GM21390 (cell line): Measurements from ENCODE around the gene RFX1.
"Not testable (repeated sequence)": the region's sequence is repeated elsewhere in the genome, so short reads cannot be mapped to it uniquely, and the experiment has no call there.

ENCODE experiments used
- ATAC-seq: cut with Tn5 transposase; IDR thresholded peaks from one replicate; pipeline ENCODE4 v1.9.1; 2021; ENCODE audit not compliant: unreplicated experiment

The RFX1 gene

GRCh38 chr19:13979686-13980085 is 26.4 kb downstream of the RFX1 start:
- ATAC-seq = no peak

DNA sequence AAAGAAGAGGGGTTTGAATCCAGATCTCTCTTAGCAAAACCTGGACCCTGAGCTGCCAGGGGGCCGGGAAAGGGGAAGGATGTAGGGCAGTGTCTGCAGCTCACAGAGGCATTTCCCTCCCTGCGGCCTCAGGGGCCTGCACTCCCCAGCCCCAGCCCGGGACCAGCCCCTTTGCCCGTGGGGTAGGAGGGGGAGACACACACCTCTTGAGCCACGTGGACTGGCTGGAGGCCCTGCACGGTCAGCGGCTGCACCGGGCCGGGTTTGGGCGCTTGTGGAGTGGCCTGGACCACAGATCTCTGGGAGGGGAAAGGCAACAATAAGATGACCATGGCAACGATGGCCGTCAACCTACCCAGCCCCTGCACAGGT is 26.9 kb downstream of the RFX1 start:
- ATAC-seq = no peak

DNA sequence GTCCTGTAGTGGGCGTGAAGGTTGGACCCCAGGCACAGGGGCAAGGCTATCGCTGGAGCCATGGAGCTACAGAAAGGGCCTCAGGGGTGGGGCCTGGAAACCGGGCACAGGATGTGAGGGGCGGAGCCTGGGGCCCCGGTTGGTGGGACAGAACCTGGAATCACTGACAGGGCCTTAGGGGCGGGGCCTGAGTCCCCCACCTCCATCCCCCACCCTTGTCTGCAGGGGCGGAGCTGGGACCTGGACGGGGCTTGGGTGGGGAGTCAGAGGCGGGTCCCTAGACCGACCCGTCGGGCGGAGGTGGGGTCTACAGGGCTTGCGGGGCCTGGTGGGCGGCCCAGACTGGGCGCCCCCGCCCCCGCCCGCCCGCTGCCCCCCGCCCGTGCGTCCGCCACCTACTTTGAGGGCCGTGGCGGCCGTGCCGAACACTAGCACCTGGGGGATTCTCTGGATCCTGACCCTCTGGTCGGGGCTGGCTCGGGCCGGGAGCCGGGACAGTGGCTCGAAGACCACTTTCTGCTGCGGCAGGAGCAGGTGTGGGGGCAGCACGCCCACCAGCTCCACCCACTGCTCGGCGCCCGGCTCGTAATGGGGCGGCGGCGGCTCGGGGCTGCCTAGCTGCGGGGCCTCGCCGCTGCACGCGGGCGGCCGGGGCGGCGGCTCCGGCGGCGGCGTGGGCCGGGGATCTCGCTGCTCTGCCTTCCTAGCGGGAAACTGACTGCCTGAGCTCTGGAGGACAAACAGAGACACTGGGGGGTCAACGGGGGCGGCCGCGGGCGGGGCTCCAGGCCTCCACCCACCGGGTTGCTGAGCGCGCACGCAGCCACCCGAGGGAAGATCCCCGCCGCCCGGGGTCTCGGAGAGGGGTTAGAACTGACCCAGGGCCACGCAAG is 27.5 kb downstream of the RFX1 start:
- ATAC-seq = no peak

DNA sequence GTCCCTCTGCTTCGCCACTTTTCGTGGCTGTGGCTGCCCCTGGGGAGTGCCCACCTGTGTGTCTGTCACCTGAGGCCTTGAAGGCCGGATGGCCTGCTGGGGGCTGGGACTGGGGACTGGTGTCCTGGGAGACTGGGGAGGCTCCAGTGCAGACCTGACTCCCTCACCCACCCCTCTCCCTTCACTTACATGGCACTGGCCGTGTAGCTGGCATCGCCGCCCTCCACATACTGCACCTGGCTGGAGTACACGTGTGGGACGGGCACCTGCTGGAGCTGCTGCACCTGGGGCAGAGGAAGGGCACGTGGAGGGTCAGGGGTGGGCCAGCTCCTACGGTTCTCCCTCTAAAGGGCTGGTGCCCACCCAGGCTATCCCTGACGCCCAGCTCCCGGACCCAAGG is 28.3 kb downstream of the RFX1 start:
- no peak for ATAC-seq

- ATAC-seq = no peak
These were observed 29.7 kb downstream of the RFX1 start for GRCh38 chr19:13976446-13976845.

- ATAC-seq = no peak
These were observed 30.2 kb downstream of the RFX1 start for GRCh38 chr19:13975870-13976269.

DNA sequence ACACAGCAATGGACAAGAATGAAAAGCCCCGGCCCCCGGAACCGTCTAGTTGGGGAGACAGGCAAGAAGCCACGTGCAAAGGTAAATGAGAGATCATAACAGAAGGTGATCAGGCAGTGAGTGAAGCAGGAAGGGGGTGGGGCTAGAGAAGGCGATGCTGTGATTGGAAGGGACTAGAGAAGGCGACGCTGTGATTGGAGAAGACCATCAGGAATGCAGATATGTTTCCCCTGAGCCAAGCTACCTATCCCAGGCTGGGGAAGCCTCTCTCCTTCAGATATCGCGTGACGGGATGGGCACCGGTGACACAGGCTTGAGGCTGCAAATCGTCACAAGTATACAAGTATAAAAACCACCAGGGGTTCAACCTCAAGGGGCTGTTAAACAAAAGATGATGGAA is 32.0 kb downstream of the RFX1 start:
- no peak for ATAC-seq

- ATAC-seq = not testable (repeated sequence)
These were observed 32.6 kb downstream of the RFX1 start for GRCh38 chr19:13973479-13973878.

DNA sequence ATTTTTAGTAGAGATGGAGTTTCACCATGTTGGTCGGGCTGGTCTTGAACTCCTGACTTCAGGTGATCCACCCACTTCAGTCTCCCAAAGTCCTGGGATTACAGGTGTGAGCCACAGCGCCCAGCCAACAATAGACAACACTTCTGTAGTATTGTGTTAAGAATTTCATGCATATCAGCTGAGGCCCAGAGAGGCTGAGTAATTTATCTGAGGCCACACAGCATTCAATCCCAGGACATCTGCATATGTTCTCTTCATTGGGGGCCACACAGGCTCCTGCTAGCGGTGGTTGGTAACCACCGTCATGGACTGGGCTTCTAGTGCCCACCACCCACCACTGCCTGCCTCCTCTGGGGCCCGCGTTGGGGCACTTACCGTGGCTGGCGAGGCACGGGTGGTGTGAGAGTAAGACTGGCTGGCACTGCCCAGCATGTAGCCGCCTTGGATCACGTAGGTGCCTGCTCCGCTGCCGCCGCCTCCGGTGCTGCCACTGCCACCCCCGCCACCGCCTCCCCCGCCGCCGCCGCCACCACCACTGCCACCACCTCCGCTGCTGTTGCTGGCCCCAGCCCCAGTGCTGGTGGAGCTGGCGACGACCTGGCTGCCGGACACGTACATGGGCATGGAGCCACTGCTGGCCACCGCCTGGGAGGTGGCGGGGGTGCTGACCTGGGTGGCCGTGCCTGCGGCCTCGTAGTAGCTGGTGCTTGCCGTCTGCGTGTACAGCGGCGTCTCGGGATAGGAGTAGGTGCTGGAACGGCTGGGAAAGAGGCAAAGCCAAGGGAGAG is 33.6 kb downstream of the RFX1 start:
- ATAC-seq = no peak

DNA sequence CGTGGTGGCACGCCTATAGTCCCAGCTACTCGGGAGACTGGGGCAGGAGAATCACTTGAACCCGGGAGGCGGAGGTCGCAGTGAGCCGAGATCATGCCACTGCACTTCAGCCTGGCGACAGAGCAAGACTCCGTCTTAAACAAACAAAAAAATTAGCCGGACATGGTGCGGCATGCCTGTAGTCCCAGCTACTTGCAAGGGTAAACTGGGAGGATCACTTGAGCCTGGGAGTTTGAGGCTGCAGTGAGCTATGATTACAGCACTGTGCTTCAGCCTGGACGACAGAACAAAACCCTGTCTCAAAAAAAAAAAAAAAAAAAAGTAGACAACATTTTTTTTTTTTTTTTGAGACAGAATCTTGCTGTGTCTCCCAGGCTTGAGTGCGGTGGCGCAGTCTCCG is 34.3 kb downstream of the RFX1 start:
- not testable (repeated sequence) for ATAC-seq

- ATAC-seq = no peak
These were observed 36.2 kb downstream of the RFX1 start for GRCh38 chr19:13969897-13970296.

DNA sequence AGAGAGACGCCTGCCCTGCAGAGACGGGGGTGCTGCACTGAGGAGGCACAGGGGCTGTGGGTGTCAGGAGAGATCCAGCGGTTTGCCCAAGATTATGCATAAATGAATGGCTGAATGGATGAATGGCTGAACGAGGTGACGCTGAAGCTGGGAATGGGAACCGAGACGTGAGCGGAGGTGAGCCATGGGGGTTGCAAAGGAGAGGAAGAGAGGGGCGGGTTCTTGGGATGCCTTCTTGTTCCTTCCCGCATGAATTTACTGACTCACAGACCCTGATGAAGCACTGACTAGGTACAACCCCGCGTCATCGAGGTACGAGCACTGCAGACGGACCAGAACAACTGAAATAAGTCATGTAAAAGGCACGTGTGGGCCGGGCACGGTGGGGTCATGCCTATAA is 37.1 kb downstream of the RFX1 start:
- no peak for ATAC-seq

GRCh38 chr19:13968383-13968935 is 37.7 kb downstream of the RFX1 start:
- no peak for ATAC-seq

DNA sequence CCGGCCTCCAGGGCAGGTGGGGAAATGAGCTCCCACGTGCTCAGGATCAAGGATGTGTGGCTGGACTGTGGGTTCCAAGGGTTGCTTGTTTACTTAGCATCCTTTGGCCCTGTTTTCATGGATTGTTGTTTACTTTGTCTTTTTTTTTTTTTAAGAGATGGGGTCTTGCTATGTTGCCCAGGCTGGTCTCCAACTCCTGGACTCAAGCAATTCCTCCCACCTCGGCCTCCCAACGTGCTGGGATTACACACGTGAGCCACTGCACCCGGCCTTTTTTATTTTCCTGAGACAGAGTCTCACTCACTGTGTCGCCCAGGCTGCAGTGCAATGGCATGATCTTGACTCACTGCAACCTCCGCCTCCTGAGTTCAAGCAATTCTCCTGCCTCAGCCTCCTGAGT is 38.9 kb downstream of the RFX1 start:
- not testable (repeated sequence) for ATAC-seq

GRCh38 chr19:13966684-13967128 is 39.4 kb downstream of the RFX1 start:
- no peak for ATAC-seq

GRCh38 chr19:13965926-13966683 is 40.0 kb downstream of the RFX1 start:
- no peak for ATAC-seq

- ATAC-seq = no peak
These were observed 40.7 kb downstream of the RFX1 start for GRCh38 chr19:13965377-13965896.

DNA sequence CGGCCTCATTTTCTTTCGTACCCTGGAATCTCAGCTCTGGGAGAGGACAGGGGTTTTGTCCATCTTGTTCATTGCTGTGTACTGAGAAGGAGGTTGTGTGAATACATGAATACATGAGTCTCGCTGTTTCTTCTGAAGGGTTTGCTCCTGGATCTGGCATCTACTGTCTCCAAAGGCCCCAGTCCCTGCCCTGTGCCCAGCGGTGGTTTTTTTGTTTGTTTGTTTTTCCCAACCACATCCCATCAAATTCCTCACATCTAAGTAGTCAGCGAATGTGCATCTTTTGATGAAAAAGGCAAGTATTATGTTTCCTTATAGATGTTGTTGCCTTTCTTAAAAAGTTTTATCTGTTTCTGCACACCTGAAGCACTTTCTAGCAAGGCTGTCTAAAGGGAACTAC is 41.3 kb downstream of the RFX1 start:
- no peak for ATAC-seq

GRCh38 chr19:13963603-13964105 is 42.5 kb downstream of the RFX1 start:
- no peak for ATAC-seq

GRCh38 chr19:13962699-13963602 is 43.2 kb downstream of the RFX1 start:
- ATAC-seq = no peak
